T-helper 2 cell treated with Interferon-gamma antibody and Interleukin-4, amounts not matched to agents 5 μg/mL and 100 μg/mL, for 36 hours (primary cell): Measurements from ENCODE around the gene SLC9A7.

Experiments
- DNase-seq: peaks from one replicate; pipeline ENCODE4 v3.0.0; 2021; ENCODE audit warnings: low spot score
- H3K27ac Mint-ChIP-seq: one replicate; pipeline ENCODE4 v1.8.0; 2021; ENCODE audit warnings: mild to moderate bottlenecking, mixed read lengths
- H3K27me3 Mint-ChIP-seq: one replicate; pipeline ENCODE4 v1.8.0; 2021; ENCODE audit warnings: low read depth, mixed read lengths
- H3K36me3 Mint-ChIP-seq: one replicate; pipeline ENCODE4 v1.8.0; 2021; ENCODE audit warnings: low read depth, mixed read lengths
- H3K4me1 Mint-ChIP-seq: one replicate; pipeline ENCODE4 v1.8.0; 2021; ENCODE audit warnings: low read depth, mixed read lengths
- H3K4me3 Mint-ChIP-seq: one replicate; pipeline ENCODE4 v1.8.0; 2022; ENCODE audit warnings: mild to moderate bottlenecking, moderate library complexity, mixed read lengths
- H3K9me3 Mint-ChIP-seq: one replicate; pipeline ENCODE4 v1.8.0; 2021; ENCODE audit warnings: mixed read lengths

Gene SLC9A7

GRCh38 chrX:46642145-46642544 is 116.8 kb downstream of the SLC9A7 start:
- no peak for DNase-seq
- H3K27ac Mint-ChIP-seq = no peak overlapping the region
- H3K4me1 Mint-ChIP-seq = peaks cover 19% of the 10 kb centered on the region
- peaks cover 13% of the 10 kb centered on the region for H3K36me3 Mint-ChIP-seq
- no peaks in the 10 kb centered on the region for H3K27me3 Mint-ChIP-seq
- no peaks in the 10 kb centered on the region for H3K9me3 Mint-ChIP-seq
- H3K4me3 Mint-ChIP-seq = no peak overlapping the region

DNA sequence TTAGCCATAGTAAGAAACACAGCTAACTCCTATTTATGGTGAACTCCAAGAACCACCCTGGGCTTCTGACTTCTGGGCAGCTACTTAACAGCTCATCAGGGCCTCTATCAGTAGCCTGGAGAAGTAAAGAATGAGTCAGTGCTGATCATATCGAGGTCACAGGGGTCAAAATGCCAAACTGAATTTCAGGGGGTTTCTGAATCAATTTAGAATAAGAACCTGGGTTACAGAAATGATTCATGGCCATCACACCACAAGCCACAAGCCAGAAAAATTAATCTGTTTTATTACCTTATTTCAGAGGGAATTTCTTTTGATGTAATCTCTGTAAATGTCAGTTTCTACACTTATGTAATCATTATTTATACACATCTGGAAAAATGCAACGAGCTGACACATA is 121.0 kb downstream of the SLC9A7 start:
- DNase-seq = peak; percentile 42
- H3K36me3 Mint-ChIP-seq = peaks cover 28% of the 10 kb centered on the region
- no peak overlapping the region for H3K27ac Mint-ChIP-seq
- no peaks in the 10 kb centered on the region for H3K9me3 Mint-ChIP-seq
- H3K27me3 Mint-ChIP-seq = no peaks in the 10 kb centered on the region
- no peak overlapping the region for H3K4me3 Mint-ChIP-seq
- H3K4me1 Mint-ChIP-seq = peaks cover 35% of the 10 kb centered on the region

DNA sequence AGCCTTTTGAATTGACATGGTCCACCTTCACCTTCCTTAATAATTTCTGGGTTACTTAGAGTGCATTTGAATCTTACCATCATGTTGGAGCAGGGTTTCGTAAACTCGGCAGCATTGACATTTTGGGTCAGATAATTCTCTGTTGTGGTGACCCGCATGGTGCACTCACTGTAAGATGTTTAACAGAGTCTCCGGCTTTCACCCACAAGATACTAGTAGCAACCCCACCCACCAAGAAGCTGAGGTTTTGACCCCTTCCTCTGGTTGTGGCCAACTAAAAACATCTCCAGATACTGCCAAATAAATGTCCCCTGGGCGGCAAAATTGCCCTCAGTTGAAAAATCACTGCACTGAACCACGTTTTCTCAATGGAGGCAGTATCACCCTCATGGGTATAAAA is 122.7 kb downstream of the SLC9A7 start:
- Mint-ChIP-seq H3K9me3 (no peaks in the 10 kb centered on the region), H3K36me3 (peaks cover 36% of the 10 kb centered on the region), H3K4me3 (no peak overlapping the region), H3K27me3 (no peaks in the 10 kb centered on the region), H3K4me1 (peaks cover 31% of the 10 kb centered on the region), H3K27ac (no peak overlapping the region)
- no peak for DNase-seq

DNA sequence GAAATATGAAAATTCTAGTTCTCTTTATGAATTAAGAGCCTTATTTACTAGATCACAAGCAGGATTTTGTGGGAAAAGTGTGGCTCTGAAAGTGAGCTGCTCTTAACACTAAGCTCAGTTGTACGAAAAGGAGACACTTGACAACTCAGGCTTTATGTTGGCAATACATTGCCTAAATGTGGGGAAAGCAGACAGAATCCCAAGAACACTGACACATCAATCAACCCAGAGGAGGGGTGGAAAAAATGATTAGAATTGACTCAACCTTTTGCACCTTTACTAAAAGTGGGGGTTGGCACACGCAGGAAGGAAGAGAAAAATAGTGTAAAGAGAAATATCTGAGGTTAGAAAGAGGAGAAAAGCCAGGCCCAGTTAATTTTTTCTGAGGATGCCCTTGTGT is 123.7 kb downstream of the SLC9A7 start:
- no peaks in the 10 kb centered on the region for H3K9me3 Mint-ChIP-seq
- peaks cover 37% of the 10 kb centered on the region for H3K36me3 Mint-ChIP-seq
- peaks cover 31% of the 10 kb centered on the region for H3K4me1 Mint-ChIP-seq
- no peaks in the 10 kb centered on the region for H3K27me3 Mint-ChIP-seq
- no peak for DNase-seq
- no peak overlapping the region for H3K4me3 Mint-ChIP-seq
- peak overlapping the region; percentile 6 for H3K27ac Mint-ChIP-seq

- DNase-seq = no peak
- Mint-ChIP-seq H3K4me3 (no peak overlapping the region), H3K27me3 (no peaks in the 10 kb centered on the region), H3K4me1 (peaks cover 32% of the 10 kb centered on the region), H3K36me3 (peaks cover 37% of the 10 kb centered on the region), H3K27ac (no peak overlapping the region), H3K9me3 (no peaks in the 10 kb centered on the region)
These were observed 124.3 kb downstream of the SLC9A7 start for GRCh38 chrX:46634577-46634976.

- no peaks in the 10 kb centered on the region for H3K27me3 Mint-ChIP-seq
- H3K36me3 Mint-ChIP-seq = peaks cover 37% of the 10 kb centered on the region
These were observed 128.8 kb downstream of the SLC9A7 start for GRCh38 chrX:46630141-46630540.

DNA sequence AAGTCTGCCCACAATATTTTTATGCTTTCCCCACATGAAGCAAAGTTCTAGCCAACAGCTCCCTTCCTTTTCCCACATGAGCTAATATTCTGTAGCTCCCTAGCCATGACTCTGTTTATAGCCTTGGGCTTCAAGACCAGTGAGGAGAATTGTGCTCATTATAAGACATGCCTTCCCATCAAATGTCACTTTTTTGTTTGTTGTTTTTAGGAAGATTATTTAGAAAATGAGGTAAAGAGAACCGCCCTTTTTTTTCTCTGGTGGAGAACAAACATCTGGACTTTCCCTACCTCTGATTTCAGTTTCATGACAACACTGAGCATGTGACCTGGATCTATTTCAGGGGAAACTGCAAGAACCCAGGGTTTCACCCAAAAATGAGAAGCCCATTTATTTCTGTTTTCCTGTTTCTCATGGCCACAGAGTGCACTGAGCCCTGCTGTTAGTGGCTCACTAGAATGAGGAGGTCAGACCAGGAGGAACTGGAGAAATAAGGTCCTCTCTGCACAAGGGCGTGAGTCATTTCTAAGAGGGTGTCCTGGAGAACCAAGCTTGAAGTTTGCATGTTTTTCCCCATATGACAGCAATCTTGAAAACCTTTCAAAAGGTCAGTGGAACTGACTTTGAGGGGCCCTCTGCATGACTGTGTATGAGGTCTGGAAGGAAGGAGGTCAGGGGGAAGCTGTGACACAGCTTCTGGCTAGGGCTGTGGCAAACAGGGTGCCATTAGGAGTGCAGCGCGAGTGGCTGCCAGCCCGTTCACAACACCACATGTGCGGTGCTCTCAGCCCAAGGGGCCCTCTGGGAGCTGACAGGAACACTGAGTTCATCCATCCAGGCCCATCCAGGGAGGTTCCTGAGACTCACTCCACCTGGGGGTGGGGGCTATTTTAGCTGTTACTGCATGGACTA is 130.2 kb downstream of the SLC9A7 start:
- Mint-ChIP-seq H3K36me3 (peaks cover 33% of the 10 kb centered on the region), H3K27ac (peak overlapping the region; percentile 75), H3K9me3 (no peaks in the 10 kb centered on the region), H3K4me3 (peak overlapping the region; percentile 26), H3K4me1 (peaks cover 27% of the 10 kb centered on the region), H3K27me3 (no peaks in the 10 kb centered on the region)
- DNase-seq = peak; percentile 49

More at GRCh38 chrX:46630141-46630540, 128.8 kb downstream of the SLC9A7 start:
- no peaks in the 10 kb centered on the region for H3K9me3 Mint-ChIP-seq
- peaks cover 34% of the 10 kb centered on the region for H3K4me1 Mint-ChIP-seq
- no peak overlapping the region for H3K27ac Mint-ChIP-seq
- H3K4me3 Mint-ChIP-seq = no peak overlapping the region
- no peak for DNase-seq

GRCh38 chrX:46627711-46628419 is 131.1 kb downstream of the SLC9A7 start:
- Mint-ChIP-seq H3K4me1 (peaks cover 24% of the 10 kb centered on the region), H3K36me3 (peaks cover 39% of the 10 kb centered on the region), H3K4me3 (no peak overlapping the region), H3K27me3 (no peaks in the 10 kb centered on the region), H3K27ac (peak overlapping the region; percentile 75), H3K9me3 (no peaks in the 10 kb centered on the region)
- DNase-seq = no peak

DNA sequence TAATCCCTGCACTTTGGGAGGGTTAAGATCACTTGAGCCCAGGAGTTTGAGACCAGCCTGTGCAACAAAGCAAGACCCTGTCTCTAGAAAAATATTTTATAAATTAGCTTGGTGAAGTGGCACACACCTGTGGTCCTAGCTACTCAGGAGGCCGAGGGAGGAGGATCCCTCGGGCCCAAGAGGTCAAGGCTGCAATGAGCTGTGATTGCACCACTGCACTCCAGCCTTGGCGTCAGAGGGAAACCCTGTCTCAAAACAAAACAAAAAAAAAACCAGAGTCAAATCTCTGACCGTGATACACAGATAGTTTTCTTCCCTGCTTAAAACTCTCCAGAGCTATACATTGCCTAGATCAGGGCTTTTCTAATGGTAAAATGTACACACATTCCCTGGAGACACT is 131.9 kb downstream of the SLC9A7 start:
- DNase-seq = no peak
- Mint-ChIP-seq H3K9me3 (no peaks in the 10 kb centered on the region), H3K27ac (peak overlapping the region; percentile 85), H3K4me1 (peaks cover 24% of the 10 kb centered on the region), H3K27me3 (no peaks in the 10 kb centered on the region), H3K36me3 (peaks cover 39% of the 10 kb centered on the region), H3K4me3 (peak overlapping the region; percentile 24)

DNA sequence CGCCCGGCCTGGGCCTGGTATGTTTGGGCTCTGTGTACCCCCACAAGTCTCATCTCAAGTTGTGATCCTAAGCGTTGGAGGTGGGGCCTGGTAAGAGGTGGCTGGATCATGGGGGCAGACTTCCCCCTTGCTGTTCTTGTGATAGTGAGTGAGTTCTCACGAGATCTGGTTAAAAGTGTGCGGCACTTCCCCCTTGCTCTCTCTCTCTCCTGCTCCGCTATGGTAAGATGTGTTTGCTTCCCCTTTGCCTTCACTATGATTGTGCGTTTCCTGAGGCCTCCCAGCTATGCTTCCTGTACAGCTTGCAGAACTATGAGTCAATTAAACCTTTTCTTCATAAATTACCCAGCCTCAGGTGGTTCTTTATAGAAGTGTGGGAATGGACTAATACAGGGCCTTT is 132.4 kb downstream of the SLC9A7 start:
- Mint-ChIP-seq H3K9me3 (peaks cover 3% of the 10 kb centered on the region), H3K4me1 (peaks cover 24% of the 10 kb centered on the region), H3K27ac (peak overlapping the region; percentile 85), H3K4me3 (peak overlapping the region; percentile 45), H3K36me3 (peaks cover 41% of the 10 kb centered on the region), H3K27me3 (no peaks in the 10 kb centered on the region)
- no peak for DNase-seq

- H3K27me3 Mint-ChIP-seq = no peaks in the 10 kb centered on the region
- H3K9me3 Mint-ChIP-seq = peaks cover 3% of the 10 kb centered on the region
- DNase-seq = no peak
- no peak overlapping the region for H3K4me3 Mint-ChIP-seq
- peaks cover 53% of the 10 kb centered on the region for H3K36me3 Mint-ChIP-seq
- H3K27ac Mint-ChIP-seq = no peak overlapping the region
- peaks cover 21% of the 10 kb centered on the region for H3K4me1 Mint-ChIP-seq
These were observed 134.7 kb downstream of the SLC9A7 start for GRCh38 chrX:46624090-46624786.

- Mint-ChIP-seq H3K9me3 (peaks cover 10% of the 10 kb centered on the region), H3K27me3 (no peaks in the 10 kb centered on the region), H3K27ac (no peak overlapping the region), H3K4me3 (no peak overlapping the region), H3K4me1 (peaks cover 13% of the 10 kb centered on the region), H3K36me3 (peaks cover 66% of the 10 kb centered on the region)
- DNase-seq = no peak
These were observed 137.3 kb downstream of the SLC9A7 start for GRCh38 chrX:46621572-46621971.

GRCh38 chrX:46620505-46620904 is 138.4 kb downstream of the SLC9A7 start:
- no peak overlapping the region for H3K4me3 Mint-ChIP-seq
- H3K27me3 Mint-ChIP-seq = no peaks in the 10 kb centered on the region
- peaks cover 12% of the 10 kb centered on the region for H3K4me1 Mint-ChIP-seq
- peaks cover 64% of the 10 kb centered on the region for H3K36me3 Mint-ChIP-seq
- no peak overlapping the region for H3K27ac Mint-ChIP-seq
- H3K9me3 Mint-ChIP-seq = peaks cover 10% of the 10 kb centered on the region
- no peak for DNase-seq

GRCh38 chrX:46618947-46619346 is 140.0 kb downstream of the SLC9A7 start:
- Mint-ChIP-seq H3K36me3 (peaks cover 70% of the 10 kb centered on the region), H3K27me3 (no peaks in the 10 kb centered on the region), H3K4me3 (no peak overlapping the region), H3K27ac (no peak overlapping the region), H3K9me3 (peaks cover 10% of the 10 kb centered on the region), H3K4me1 (peaks cover 12% of the 10 kb centered on the region)
- no peak for DNase-seq
